Measurements from ENCODE around the gene ADM2. TPM values are rescaled to one million over a fixed set of nuclear protein-coding genes. Genes with fewer than 3 reads are reported as not detected.
A peak's percentile ranks its signal among the peaks of the same experiment; 100 is the strongest.

Gene ADM2
- total RNA-seq, 1 experiment from 2014 or later, result 2.2 TPM

DNA sequence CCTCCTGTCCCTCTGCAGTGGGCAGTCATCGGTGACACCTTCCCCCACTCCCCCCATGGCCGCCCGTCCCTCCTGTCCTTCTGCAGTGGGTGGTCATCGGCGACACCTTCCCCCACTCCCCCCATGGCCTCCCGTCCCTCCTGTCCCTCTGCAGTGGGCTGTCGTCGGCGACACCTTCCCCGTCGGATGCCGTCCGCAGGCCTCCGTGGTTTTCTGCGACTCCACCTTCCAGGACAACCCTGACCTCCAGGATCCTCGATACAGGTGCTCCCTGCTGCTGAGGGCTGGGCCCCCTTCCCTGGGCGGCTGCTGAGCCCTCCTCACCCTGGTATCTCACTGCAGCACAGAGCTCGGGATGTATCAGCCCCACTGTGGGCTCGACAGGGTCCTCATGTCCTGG is 7.5 kb downstream of the ADM2 start:
- no peaks in the 10 kb centered on the region for H3K36me3 ChIP-seq
- no peaks in the 10 kb centered on the region for H3K9me3 ChIP-seq
- DNase-seq, result no peak
- no peaks in the 10 kb centered on the region for H3K27me3 ChIP-seq
- H3K4me3 ChIP-seq, result no peak overlapping the region

DNA sequence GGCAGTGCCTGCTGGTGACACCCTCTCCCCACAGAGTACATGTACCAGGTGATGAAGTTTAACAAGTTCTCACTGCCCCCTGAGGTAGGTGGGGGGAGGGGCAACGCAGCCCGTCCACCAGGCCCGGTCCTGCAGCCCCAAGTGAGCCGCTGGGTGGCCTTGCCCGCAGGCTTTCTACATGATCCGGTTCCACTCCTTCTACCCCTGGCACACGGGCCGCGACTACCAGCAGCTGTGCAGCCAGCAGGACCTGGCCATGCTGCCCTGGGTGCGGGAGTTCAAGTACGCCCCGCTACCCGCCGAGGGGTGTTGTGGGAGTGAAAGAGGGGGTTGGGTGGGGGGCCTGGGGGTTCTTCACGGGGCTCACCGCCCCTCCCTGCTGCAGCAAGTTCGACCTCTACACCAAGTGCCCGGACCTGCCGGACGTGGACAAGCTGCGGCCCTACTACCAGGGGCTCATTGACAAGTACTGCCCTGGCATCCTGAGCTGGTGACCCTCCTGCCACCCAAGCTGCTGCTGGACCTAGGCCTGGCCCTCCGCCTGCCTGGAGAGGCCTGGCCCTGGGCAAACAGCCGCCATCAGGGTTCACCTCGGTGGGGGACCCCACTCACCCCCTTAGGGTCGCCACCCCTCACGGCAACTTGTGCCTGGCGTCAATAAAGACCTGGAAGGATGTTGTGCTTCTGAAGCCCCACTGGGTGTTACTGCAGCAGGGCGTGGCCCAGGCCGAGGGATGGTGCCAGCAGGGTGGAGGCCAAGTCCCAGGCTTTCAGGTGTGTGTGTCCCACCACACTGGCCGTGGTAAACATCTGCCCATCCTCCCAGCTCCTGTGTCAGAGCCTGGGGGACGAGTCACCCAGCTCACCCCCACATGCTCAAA is 8.3 kb downstream of the ADM2 start:
- Histone ChIP-seq H3K36me3 (no peaks in the 10 kb centered on the region), H3K27me3 (no peaks in the 10 kb centered on the region), H3K9me3 (no peaks in the 10 kb centered on the region), H3K4me3 (no peak overlapping the region)
- DNase-seq, result no peak

DNA sequence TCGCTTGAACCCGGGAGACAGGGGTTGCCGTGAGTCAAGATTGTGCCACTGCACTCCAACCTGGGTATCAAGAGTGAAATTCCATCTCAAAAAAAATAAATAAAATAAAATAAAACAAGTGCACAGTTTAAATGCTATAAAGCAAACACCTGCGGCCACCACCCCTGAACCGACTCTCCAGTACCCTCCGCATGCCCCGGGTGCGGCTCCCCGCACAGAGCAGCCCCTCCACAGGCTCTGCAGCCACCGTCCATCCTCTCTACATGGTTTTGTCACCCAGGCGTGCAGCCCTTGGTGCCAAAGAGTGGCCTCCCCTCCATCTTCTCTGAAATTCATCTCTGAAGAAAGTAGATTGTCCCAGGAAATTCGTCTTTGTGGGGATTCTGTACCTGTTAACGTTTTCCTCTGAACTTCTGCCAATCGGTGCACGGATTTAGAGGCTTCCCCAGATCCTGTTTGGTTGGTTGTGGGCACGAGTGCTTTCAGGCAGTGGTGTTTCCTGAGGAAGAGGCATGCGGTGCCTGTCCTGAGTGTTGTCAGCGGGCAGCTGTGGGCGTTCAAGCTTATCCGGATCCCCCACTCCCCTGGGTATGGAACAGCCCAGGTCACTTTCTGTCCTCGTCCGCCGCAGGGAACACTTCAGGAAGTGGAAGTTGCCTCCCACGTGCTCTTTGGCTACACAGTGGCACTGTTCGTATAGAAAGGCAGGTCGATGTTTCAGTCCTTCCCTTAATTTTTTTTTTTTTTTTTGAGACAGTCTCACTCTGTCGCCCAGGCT is 9.4 kb downstream of the ADM2 start:
- no peak for DNase-seq
- Histone ChIP-seq H3K36me3 (no peaks in the 10 kb centered on the region), H3K4me3 (no peak overlapping the region), H3K9me3 (no peaks in the 10 kb centered on the region), H3K27me3 (no peaks in the 10 kb centered on the region)

DNA sequence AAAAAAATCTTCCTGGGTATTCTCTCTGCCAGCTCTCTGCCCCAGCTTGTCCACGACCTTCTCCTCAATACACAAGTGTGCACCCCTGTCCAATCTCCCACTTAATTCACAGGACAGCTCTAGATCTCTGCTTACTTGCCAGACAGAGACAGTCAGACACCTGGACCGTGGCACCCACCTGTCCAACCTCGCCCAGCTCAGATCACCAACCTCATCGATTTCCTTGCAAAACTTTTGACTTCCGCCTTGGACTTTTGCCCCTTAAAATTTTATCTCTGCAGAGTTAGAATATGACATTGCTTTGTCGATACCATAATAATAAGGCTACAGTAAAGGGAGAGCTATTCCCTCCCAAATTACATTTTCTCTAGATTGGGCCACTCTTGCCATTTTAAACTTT is 15.8 kb downstream of the ADM2 start:
- no peaks in the 10 kb centered on the region for H3K9me3 ChIP-seq
- H3K4me3 ChIP-seq, result no peak overlapping the region
- H3K36me3 ChIP-seq, result no peaks in the 10 kb centered on the region
- H3K27me3 ChIP-seq, result no peaks in the 10 kb centered on the region
- no peak for DNase-seq

DNA sequence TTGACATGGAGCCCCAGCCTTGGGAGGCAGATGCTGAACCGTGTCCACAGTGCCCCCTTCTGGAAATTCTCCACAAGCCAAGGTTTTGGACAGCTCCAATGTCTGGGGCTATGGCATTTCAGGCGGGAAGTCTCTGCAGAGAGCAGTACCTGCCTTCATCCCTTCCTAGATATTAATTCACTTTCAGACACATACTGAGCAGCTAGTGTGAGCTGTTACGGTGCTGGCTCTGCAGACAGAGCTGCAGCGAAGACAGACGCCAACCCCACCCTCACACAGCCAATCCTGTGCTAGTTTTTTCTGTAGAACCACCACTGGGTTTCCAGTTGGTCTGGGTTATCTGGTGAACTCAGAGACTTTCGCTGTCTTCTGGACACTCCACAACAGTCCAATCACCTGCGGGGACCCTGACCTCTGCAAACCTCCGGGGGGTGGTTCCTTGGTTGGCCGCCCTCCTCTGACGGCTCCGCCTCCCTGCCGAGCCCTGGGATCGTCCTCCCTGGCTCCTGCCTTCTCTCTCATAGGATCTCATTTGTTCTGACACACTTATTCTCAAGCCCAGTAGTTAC is 17.1 kb downstream of the ADM2 start:
- Histone ChIP-seq H3K9me3 (no peaks in the 10 kb centered on the region), H3K4me3 (no peak overlapping the region), H3K36me3 (peaks cover 2% of the 10 kb centered on the region; the same call in 1 of the 2 replicates), H3K27me3 (no peaks in the 10 kb centered on the region)
- peak; percentile 44 for DNase-seq

DNA sequence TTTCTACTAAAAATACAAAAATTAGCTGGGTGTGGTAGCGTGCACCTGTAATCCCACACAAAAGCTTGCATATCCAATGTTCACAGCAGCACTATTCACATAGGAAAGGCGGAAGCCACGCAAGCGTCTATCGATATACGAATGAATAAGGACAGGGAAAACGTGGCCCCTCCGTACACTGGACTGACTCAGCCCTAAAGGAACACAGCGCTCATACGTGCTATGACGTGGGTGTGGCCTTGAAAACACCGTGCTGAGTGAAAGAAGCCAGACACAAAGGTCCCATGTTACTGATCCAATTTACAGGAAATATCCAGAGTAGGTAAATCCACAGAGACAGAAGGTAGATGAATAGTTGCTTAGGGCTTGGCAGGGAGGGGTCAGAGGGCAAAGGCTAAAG is 19.1 kb downstream of the ADM2 start:
- Histone ChIP-seq H3K36me3 (peaks cover 12% of the 10 kb centered on the region), H3K27me3 (no peaks in the 10 kb centered on the region), H3K4me3 (no peak overlapping the region), H3K9me3 (no peaks in the 10 kb centered on the region)
- no peak for DNase-seq

DNA sequence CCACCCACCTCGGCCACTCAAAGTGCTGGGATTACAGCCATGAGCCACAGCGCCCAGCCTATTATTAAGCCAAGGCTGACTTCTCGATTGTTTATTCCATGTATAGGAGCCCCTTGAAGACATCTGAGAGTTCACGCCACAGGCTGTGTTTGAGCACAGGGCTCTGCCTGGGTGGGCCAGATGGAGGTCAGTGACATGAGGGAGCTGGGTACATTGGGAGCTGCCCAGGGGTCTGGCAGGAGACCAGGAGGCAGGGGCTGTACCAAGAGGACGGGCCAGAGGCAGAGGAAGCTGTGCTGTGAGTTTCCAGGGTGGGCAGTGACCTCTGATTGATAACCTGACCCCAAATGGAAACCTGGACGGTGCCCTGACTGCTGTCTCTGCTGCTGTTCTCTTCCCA is 20.8 kb downstream of the ADM2 start:
- Histone ChIP-seq H3K36me3 (peaks cover 18% of the 10 kb centered on the region), H3K9me3 (no peaks in the 10 kb centered on the region), H3K27me3 (no peaks in the 10 kb centered on the region), H3K4me3 (no peak overlapping the region)
- DNase-seq, result no peak

DNA sequence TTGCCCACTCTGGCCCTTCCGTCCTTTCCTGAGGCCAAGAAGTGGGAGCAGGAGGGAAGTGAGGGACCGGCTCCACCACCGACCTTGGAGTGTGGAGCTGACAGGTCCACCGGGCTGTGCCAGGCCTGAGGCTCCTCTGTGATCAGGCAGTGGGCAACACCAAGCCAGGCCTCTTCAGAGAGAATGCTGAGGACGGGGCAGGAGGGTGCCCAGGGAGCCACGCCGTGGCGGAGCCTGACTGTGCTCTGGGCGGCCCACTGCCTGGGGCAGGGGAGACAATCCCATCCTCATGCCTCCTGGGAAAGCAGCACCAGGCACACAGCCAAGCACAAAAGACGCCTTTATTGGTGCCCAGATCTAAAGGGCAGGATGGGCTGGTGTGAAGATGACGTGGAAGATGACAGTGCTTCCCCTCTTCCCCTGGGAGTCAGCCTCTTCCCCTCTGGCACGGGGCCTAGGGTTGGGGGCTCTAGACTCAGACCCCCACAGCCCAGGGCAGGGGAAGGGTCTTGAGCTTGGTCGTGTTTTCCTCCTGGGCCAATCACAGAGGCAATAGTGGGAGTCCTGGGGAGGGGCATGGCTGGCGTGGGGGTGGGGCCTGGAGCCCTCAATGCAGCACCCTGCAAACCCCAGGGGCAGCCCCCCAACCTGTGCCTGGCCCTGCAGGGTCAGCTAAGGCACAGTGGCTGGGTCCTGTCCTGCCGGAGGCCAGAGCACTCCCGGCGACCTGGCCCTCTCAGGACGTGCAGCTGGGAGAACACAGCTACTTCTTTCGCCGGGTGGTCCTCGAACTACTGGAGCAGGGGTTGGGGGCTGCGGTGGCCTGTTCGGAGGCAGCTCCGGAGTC is 21.5 kb downstream of the ADM2 start:
- Histone ChIP-seq H3K27me3 (no peaks in the 10 kb centered on the region), H3K36me3 (peaks cover 18% of the 10 kb centered on the region), H3K4me3 (no peak overlapping the region), H3K9me3 (no peaks in the 10 kb centered on the region)
- DNase-seq, result no peak

DNA sequence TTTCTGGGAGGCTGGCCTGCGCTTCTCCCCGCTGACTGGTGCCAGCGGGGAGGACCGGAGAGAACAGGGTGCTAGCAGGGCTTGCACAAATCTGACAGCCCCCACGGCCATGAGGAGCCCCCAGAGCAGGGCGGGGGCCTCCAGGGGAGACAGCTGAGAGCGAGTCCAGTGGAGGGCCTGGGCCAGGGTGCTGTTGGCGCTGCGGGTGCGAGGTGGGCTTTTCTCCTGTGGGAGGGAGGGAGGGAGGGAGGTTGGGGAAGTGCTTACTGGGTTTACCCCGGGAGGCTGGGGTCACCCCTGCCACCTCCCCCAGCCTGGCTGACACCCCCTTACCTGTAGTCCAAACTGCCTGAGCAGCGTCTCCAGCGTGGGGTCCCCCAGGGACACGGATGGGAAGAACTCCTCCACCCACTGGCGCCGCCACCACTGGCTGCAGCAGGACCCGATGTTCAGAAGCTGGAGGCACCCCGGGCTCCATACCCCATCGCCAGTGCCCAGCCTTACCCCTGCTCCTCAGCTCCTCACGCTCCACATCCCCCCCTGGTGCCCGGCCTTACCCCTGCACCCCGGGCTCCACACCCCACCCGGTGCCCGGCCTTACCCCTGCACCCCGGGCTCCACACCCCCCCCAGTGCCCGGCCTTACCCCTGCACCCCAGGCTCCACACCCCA is 22.3 kb downstream of the ADM2 start:
- DNase-seq, result no peak
- H3K4me3 ChIP-seq, result no peak overlapping the region
- H3K9me3 ChIP-seq, result no peaks in the 10 kb centered on the region
- no peaks in the 10 kb centered on the region for H3K27me3 ChIP-seq
- H3K36me3 ChIP-seq, result peaks cover 18% of the 10 kb centered on the region

DNA sequence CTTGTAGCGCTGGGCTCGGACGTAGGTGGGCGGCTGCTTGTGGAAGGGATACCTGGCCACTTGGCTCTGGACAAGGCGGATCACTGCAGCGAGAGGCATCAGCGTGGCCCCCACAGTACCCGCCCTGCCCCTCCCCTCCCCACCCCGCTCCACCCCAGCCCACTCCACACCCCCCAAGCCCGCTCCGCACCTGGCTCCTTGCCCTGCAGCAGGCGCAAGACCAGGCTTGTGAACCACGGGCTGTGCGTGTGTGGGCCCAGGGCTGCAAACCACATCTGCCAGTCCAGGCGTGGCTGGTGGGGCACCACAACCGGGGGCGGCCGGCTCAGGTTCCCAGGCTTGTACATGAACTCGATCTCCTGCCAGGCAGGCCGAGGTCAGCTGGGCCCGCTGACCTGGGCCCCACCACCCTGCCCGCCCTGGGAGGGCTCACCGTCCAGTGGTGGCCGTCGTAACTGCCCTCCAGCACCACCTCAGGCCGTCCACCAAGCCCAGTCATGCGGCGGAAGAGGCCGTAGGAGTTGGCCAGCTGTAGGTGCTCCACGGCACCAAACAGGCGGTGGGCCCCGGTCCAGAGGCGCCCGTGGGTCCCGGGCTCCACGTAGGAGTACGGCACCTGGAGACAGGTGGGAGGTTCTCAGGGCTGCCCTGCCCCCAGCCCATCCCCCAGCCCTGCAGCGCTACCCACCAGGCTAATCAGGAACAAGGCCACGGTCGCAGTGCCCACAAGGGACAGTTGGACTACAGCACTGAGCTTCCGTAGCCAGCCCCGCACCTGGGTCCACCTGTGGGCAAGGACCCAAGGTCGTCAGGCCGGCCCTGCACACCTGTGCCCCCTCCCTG is 23.2 kb downstream of the ADM2 start:
- Histone ChIP-seq H3K27me3 (no peaks in the 10 kb centered on the region), H3K9me3 (no peaks in the 10 kb centered on the region), H3K36me3 (peaks cover 18% of the 10 kb centered on the region), H3K4me3 (no peak overlapping the region)
- DNase-seq, result no peak

DNA sequence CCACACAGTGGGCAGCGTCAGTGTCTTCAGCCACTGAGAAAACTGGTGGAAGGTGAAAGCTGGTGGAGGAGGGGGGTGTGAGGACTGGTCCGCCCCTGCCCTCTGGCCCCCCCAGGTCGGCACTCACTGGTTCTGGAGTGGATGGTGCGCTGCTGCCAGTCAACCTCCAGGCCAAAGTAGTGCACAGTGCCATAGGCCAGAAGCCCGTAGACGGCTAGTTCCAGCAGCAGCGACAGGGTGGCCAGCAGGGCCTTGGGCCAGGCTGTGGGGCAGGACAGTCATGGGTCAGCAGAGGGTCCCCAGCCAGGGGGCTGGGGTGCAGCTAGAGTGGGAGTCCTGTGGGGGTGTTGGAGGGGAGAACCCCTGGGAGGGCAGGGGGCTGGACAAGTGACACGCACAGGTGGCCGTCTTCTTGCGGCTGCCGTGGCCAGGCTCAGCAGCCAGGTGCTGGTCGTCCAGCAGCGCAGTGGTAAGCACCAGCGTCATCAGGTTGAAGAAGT is 24.0 kb downstream of the ADM2 start:
- H3K36me3 ChIP-seq, result peaks cover 19% of the 10 kb centered on the region
- no peaks in the 10 kb centered on the region for H3K9me3 ChIP-seq
- no peaks in the 10 kb centered on the region for H3K27me3 ChIP-seq
- no peak for DNase-seq
- no peak overlapping the region for H3K4me3 ChIP-seq

DNA sequence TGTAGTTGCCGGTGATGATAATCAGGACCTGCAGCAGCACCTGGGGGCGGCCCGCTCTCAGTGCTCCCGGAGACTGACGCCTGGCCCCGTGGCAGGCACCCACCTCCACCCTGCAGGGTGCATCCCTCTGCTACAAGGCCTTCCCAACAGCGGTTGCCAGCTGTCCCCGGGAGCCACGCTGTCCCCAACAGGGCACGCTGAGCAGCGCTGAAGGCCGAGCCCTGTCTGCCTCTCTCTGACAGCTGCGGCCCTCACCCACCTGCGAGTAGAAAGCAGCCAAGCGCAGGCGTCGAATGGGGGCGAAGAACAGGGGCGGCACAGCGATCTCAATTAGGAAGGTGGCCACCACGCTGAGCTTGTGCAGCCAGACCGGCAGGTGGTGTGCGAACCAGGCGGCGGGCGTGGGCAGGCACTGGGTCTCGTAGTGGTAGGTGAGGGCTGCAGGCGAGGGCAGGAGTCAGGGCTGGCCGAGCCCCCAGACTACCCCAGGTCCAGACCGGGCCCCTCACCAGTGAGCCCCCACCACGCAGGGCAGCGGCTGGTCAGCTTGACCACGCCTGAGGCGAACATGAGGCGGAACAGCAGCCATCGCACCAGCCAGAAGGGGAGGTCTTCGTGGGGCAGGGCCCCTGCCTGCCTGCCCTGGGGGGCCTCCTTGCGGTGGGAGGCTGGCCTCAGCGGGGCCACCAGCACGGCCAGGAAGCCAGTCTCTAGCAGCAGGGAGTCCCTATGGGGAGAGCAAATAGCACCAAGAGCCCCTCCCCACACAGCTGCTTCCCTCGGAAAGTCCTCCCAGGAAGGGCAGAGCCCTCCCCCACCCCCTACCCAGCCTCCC is 24.6 kb downstream of the ADM2 start:
- H3K9me3 ChIP-seq, result no peaks in the 10 kb centered on the region
- no peaks in the 10 kb centered on the region for H3K27me3 ChIP-seq
- H3K4me3 ChIP-seq, result peak overlapping the region; percentile 98
- no peak for DNase-seq
- H3K36me3 ChIP-seq, result peaks cover 22% of the 10 kb centered on the region

DNA sequence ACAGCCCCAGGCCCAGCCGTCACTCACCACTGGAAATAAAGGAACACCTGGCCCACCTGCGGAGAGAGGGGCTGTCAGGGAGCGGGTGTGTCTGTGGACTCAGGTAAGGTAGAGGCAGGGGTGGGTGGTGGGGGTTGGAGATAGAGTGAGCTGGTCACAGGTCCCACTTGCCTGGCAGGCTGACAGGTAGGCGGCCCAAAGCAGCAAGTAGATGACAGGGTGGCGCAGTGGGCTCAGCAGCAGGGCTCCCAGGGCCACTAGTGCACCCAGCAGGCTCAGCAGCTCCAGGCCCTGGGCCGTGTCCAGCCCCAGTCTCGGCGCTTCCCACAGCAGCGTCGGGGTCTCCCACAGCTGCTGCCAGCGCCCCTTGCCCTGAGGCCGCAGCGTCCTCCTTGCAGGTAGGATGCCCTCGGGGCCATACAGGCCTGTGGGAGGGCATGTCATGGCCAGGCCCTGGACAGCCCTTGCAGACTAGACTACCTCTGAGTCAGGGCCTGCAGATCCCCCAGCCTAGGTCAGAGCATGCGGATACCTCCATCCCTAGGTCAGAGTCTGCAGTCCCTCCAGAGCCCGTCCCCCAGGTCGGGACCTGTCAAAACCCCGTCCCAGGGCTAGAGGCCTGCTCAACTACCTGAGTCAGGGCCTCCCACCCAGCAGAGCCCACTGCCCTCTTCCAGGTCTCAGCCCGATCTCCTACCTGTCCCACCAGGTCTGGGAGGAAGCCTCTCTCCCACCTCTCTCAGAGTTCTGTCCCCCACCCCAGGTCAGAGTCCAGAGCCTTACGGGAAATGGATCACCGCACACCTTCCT is 25.5 kb downstream of the ADM2 start:
- no peak for DNase-seq
- H3K4me3 ChIP-seq, result peak overlapping the region; percentile 98
- H3K9me3 ChIP-seq, result no peaks in the 10 kb centered on the region
- no peaks in the 10 kb centered on the region for H3K27me3 ChIP-seq
- peaks cover 22% of the 10 kb centered on the region for H3K36me3 ChIP-seq
